Loucy (cell line): ENCODE data around the gene RUFY2.

Experiments used
- EZH2phosphoT487 ChIP-seq: fragments of 200-600 bp; IDR thresholded peaks from 2 replicates; pipeline ENCODE4 v1.6.1; 2018; ENCODE audit warnings: antibody characterized with exemption, mild to moderate bottlenecking, moderate library complexity, borderline replicate concordance
- TF ChIP-seq, protein P1 (sequence below): fragments of 200-600 bp; sonication (generic); conservative IDR thresholded peaks from 2 replicates; pipeline ENCODE4 v1.5.1; 2014; ENCODE audit warnings: mild to moderate bottlenecking, antibody characterized with exemption, low read length

DNA sequence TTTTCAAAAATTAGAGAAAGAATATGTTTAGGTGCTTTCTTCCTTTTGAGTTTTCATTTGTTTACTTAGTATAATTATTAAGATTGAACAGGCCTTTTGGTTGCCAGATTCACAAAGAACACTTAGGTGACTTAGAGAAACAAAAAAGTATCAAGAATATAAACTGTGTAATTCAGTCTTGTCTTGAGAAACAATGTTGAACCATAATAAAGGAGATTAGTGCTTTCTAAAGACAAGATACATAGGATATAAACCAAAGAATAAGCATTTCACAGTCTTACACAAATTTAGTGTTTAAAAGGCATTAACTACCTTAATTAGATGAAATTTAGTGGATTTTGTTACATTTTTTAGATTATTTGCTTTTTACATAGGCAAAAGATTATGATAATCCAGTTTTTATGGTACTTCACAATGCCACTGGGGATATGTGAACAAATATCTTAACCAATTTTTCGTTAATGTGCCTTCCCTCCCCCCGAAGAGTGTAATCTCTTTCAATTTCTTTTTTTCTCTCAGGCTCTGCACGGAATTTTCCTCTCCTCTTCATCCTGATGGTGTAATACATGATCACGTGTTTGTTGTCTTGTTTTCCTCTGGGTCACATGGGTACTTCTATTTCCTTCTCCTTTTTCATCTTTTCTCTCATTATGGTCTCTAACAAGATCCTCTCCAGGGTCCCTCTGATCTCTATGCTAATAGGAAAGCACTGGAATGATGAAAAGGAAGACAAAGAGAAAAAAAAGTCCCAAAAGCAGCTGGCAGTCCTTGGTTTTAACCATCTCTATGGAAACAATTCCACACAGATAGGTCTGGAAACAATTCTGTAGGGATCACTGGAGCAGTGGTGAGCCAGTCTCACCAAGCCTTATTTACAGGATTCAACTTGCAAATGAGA is 78.9 kb downstream of the RUFY2 start:
- TF ChIP-seq, protein P1, sequence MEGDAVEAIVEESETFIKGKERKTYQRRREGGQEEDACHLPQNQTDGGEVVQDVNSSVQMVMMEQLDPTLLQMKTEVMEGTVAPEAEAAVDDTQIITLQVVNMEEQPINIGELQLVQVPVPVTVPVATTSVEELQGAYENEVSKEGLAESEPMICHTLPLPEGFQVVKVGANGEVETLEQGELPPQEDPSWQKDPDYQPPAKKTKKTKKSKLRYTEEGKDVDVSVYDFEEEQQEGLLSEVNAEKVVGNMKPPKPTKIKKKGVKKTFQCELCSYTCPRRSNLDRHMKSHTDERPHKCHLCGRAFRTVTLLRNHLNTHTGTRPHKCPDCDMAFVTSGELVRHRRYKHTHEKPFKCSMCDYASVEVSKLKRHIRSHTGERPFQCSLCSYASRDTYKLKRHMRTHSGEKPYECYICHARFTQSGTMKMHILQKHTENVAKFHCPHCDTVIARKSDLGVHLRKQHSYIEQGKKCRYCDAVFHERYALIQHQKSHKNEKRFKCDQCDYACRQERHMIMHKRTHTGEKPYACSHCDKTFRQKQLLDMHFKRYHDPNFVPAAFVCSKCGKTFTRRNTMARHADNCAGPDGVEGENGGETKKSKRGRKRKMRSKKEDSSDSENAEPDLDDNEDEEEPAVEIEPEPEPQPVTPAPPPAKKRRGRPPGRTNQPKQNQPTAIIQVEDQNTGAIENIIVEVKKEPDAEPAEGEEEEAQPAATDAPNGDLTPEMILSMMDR: no peak
- no peak for TF ChIP-seq EZH2phosphoT487
